ENCODE measurements around the gene TSSK6.

Gene TSSK6

GRCh38 chr19:19544257-19544953 is 29.1 kb upstream of the TSSK6 start:
- no peak for DNase-seq

GRCh38 chr19:19543640-19544039 is 28.3 kb upstream of the TSSK6 start:
- DNase-seq = no peak

DNA sequence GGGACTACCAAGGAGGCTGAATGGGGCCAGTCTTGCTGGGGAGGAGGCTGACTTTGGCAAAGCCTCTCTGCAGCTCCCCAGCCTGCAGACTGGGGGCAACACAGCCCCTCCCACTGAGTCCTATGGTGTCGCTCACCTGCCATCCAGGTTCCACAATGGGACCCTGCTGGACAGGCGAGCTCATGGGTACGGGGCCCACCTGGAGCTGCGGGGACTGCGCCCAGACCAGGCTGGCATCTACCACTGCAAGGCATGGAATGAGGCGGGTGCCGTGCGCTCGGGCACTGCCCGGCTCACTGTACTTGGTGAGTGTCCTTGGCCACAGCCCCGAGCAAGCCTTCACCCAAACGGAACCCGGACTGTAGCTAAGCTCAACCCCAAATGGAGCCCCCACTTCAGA is 27.8 kb upstream of the TSSK6 start:
- DNase-seq = no peak

- DNase-seq = no peak
These were observed 27.2 kb upstream of the TSSK6 start for GRCh38 chr19:19542507-19542906.

GRCh38 chr19:19541616-19542015 is 26.3 kb upstream of the TSSK6 start:
- no peak for DNase-seq

DNA sequence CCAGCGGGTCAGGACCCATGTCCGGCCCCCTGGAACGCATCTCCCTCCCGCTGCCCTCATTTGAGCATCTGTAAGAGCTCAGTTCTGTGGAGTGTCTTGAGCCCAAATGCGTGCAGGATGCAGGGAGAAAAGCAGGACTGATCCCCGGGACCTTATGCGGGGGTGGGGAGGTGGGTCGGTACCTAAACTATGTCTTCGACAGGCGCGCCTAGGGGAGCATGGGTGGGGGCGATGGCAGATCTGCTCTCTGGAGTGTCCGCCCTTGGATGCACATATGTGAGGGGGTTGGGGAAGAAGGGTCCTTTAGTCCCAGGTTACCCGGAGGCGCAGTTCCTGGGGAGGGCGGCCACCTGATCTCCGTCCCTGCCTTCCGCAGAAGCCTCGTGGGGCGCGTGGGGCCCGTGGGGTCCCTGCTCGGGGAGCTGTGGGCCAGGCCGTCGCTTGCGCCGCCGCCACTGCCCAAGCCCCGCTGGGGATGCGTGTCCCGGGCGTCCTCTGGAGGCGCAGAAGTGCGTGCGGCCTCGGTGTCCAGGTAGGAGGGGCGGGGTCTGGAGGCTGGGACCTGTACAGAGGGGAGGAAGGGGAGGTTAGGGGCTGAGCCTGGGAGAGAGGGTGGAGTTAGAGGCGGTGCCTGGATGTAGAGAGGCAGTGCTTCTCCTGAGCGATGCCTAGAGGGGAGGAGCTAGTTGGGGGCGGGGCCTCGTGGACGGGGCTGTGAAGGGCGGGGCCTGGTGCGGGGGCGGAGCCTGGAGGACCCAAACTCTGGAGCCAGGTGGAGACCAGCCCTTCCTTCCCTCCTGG is 25.6 kb upstream of the TSSK6 start:
- DNase-seq = no peak

DNA sequence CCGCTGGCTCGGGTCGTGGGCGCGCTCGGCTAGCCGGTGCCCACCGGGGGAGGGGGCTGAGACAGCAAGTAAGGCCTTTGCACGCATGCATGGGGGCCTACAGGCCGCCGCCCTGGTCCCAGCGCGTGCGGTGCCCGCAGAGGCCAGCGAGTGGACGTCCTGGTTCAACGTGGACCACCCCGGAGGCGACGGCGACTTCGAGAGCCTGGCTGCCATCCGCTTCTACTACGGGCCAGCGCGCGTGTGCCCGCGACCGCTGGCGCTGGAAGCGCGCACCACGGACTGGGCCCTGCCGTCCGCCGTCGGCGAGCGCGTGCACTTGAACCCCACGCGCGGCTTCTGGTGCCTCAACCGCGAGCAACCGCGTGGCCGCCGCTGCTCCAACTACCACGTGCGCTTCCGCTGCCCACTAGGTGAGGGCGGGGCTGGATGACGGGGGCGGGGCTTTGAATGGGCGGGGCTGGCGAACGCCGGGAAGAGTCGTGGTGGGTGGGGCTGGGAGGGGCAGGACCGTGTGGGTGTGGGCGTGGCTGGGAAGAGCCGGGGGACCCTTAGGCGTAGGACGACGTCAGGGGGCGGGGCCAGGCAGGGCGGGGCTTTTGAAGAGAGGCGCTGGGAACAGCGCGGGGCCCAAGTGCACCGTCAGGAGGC is 24.8 kb upstream of the TSSK6 start:
- no peak for DNase-seq

DNA sequence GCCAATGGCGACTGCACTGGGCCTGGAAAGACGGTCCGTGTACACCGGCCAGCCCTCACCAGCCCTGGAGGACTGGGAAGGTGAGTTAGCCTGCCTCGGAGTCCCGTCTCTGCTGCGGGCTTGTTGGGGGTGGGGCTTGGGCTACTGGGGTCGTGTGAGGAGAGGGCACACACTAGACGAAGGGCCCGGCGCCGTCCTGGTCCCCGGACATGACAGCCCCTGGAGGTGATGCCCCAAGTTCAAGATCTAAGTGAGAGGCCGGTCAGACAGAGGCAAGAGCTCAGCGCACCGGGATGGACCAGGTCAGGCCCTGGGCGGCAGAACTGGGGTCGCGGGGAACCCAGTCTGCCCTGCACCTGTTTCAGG is 24.3 kb upstream of the TSSK6 start:
- no peak for DNase-seq

GRCh38 chr19:19538785-19539166 is 23.4 kb upstream of the TSSK6 start:
- no peak for DNase-seq

GRCh38 chr19:19538061-19538784 is 22.9 kb upstream of the TSSK6 start, which contains the start of gene CILP2:
CILP2 (plus strand) TSS chr19:19538265; CDS start chr19:19538350, 85 bp downstream.
- DNase-seq = no peak

- DNase-seq = no peak
These were observed 22.0 kb upstream of the TSSK6 start for GRCh38 chr19:19537075-19538048.

DNA sequence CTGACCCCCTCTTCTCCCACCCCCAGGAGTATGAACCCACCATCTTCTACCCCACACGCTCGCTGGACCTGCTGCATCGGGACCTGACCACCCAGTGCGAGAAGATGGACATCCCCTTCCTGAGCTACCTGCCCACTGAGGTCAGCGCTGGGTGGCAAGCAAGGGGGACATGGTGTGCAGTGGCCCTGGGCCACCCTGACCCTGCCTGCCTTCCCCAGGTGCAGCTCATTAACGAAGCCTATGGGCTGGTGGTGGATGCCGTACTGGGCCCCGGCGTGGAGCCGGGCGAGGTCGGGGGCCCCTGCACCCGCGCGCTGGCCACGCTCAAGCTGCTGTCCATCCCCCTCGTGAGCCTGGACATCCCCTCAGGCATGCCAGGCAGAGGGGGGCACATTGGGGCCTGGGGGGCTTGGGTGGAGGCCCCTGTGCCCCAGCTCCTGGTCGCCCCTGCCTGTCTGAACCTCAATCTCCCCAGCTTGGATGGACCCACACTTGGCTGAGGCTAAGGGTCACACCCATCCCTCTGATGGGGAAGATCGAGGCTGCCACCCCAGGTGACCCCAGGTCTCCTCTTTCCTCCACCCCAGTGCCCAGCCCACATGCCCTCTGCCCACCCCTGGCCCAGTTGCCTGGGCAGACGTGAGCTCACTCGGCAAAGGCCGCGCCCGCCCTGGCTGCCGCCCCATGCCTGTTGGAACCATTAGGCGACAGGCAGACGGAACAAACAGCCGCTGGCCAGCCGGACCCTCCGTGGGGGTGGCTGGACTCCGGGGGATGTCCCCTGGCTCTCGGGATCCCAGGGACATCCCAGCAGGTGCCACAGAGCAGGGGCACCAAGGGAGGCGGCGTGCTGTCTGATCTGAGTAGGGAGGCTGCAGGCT is 20.2 kb upstream of the TSSK6 start:
- DNase-seq = no peak

DNA sequence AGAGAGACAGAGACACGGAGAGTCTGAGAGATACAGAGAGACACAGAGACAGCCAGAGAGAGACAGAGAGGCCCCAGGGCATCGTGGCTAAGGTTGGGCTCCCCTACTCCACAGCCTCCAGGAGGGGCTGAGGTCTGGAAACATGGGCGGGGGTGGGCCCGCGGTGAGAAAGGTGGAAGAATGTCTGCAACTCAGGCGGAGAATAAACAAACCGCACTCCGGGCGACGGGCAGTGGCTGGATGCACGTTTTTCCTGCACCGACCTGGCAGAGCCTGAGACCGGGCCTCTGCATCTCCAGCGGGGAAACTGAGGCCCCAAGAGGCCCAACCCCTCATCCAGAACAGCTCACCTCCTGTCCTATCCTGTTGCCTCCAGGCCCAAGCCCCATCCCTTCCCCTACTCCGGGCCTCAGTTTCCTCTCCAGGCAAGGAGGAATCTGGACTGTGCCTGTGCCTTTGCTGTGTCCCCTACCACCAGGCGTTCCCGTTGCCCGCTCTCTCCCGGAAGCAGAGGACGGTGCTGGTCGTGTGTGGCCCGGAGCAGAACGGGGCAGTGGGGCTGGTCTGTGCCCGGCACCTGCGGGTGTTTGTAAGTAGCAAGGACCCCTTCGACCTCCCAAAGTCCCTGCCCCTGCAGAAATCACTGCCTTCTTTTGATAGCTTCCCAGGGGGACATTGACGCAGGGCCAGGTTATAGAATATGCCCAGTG is 19.4 kb upstream of the TSSK6 start:
- DNase-seq = no peak

GRCh38 chr19:19533841-19534240 is 18.5 kb upstream of the TSSK6 start:
- DNase-seq = no peak

DNA sequence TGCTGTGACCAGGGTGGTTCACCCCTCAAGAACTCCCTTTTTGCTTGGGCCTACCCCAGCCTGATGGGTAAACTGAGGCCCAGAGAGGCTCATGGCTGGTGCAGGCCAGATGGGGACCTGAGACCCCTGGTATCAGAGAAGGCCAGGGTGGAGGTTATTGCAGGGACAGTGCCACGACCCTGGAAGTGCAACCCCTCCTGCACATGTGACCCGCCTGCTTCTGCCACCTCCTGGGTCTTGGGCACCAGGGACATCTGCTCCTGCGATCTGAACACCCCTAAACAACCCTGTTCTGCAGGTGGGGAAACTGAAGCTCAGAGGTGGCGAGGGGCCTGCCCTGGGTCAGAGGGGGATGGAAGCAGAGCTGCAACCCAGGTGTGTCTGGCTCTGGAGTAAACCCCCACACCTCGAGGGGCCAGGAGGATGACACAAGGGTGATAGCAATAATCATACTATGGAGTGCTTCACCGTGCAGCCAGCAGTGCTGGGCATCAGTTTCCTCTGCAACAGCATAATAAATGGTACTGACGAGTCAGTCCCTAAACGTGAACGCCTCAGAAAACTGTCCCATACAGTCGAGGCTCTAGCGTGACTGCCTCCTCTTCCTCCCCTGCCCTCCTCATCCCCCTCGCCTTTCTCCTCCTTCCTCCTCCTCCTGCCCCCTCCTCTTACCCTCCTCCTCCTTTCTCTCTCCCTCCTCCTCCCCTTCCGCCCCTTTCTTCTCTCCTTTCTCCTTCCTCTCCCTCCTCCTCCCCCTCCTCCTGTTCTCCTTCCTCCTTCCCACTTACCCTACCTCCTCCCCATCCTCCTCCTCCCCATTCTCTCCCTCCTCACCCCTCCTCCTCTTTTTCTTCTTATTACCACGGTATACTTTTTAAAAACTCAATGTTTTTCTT is 17.7 kb upstream of the TSSK6 start:
- no peak for DNase-seq

GRCh38 chr19:19531951-19532805 is 16.8 kb upstream of the TSSK6 start:
- peak; percentile 18 for DNase-seq

DNA sequence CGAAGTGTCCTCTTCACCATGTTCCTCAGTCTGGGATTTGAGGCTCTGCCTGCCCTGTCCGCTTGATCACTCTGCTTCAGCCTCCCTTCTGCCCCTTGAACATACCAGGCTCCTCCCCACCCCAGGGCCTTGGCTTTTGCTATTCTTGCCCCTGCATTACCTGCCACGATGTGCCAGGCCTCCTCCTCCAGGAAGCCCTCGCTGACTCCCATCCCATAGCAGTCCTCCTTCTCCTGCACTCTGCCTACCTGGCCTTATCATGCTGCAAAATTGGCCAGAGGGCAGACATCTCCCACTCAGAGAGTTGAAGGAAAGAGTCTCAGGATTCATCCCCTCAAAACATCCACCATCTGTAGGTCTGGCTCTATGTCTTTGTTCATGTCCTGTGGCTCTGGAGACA is 15.5 kb upstream of the TSSK6 start:
- DNase-seq = no peak

DNA sequence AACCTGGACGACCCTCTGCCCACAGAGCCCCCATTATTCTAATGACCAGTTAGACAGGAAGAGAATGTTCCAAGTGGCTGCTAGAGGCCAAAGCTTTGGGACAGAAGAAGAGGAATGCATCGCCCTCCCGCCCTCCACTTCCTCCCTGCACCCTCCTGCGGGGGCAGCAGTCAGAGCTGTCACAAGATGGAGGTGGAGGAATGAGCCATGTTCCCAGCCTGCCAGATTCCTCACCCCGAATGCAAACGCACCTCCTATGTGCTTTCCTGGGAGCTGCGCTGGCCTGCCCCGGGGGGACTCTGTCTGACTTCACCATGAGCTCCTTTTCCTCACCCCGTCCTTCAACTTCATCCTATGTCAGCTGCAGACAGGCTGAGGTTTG is 15.1 kb upstream of the TSSK6 start:
- DNase-seq = no peak

Data from NCI-H226 (cell line).